GM23338 (cell line): ENCODE results near the gene MEGF11. TPM values are rescaled to one million over a fixed set of nuclear protein-coding genes. Genes with fewer than 3 reads are reported as not detected.

Experiments used
- ATAC-seq: fragments of 200-7000 bp; cut with Tn5 transposase; 3 replicates; pipeline ENCODE4 v1.9.1; 2020
- DNase-seq: peaks from one replicate; pipeline ENCODE4 v3.0.0-alpha.2; 2015; ENCODE audit warnings: low spot score
- H2AFZ ChIP-seq: fragments of 200-600 bp; sonication (generic); 2 replicates; pipeline ENCODE4 v1.8.0; 2016; ENCODE audit warnings: antibody characterized with exemption, mild to moderate bottlenecking, moderate library complexity
- H3F3A ChIP-seq: fragments of 200-600 bp; sonication (generic); replicated peaks from 2 replicates; pipeline ENCODE4 v1.8.0; 2017; ENCODE audit warnings: antibody characterized with exemption, mixed run types, low read depth
- H3K27ac ChIP-seq: fragments of 200-600 bp; sonication (generic); 2 replicates; pipeline ENCODE4 v1.6.1; 2016; ENCODE audit warnings: low read depth
- H3K27me3 ChIP-seq: fragments of 200-600 bp; sonication (generic); 2 replicates; pipeline ENCODE4 v1.8.0; 2016; ENCODE audit warnings: mild to moderate bottlenecking, mixed run types, moderate library complexity; ENCODE audit not compliant: insufficient read depth
- H3K36me3 ChIP-seq: fragments of 200-600 bp; sonication (generic); 2 replicates; pipeline ENCODE4 v1.8.0; 2016; ENCODE audit warnings: mild to moderate bottlenecking; ENCODE audit not compliant: insufficient read depth
- H3K4me1 ChIP-seq: fragments of 200-600 bp; sonication (generic); 2 replicates; pipeline ENCODE4 v1.8.0; 2016; ENCODE audit warnings: mild to moderate bottlenecking, moderate library complexity; ENCODE audit not compliant: insufficient read depth
- H3K4me2 ChIP-seq: fragments of 200-600 bp; sonication (generic); 2 replicates; pipeline ENCODE4 v1.7.1; 2017; ENCODE audit warnings: mixed run types
- H3K4me3 ChIP-seq: fragments of 200-600 bp; sonication (generic); 2 replicates; pipeline ENCODE4 v1.6.1; 2016; ENCODE audit warnings: mixed run types
- H3K79me2 ChIP-seq: fragments of 200-600 bp; sonication (generic); replicated peaks from 2 replicates; pipeline ENCODE4 v1.8.0; 2017; ENCODE audit warnings: mild to moderate bottlenecking; ENCODE audit not compliant: insufficient read depth
- H3K9me2 ChIP-seq: fragments of 200-600 bp; sonication (generic); 2 replicates; pipeline ENCODE4 v1.8.0; 2017; ENCODE audit not compliant: insufficient read depth
- H4K20me1 ChIP-seq: fragments of 200-600 bp; sonication (generic); replicated peaks from 2 replicates; pipeline ENCODE4 v1.8.0; 2017; ENCODE audit warnings: mild to moderate bottlenecking; ENCODE audit not compliant: insufficient read depth
- H3K27ac Mint-ChIP-seq: 2 replicates; pipeline ENCODE4 v1.8.0; 2020; ENCODE audit warnings: inconsistent platforms, mild to moderate bottlenecking, moderate library complexity, mixed read lengths
- H3K27me3 Mint-ChIP-seq: 3 replicates; pipeline ENCODE4 v1.8.0; 2022; ENCODE audit warnings: low read depth, mild to moderate bottlenecking, moderate library complexity, mixed read lengths, inconsistent platforms; ENCODE audit not compliant: insufficient read depth, poor library complexity
- H3K36me3 Mint-ChIP-seq: 3 replicates; pipeline ENCODE4 v1.8.0; 2021; ENCODE audit warnings: low read depth, mild to moderate bottlenecking, inconsistent platforms, moderate library complexity, mixed read lengths
- H3K4me1 Mint-ChIP-seq: 3 replicates; pipeline ENCODE4 v1.8.0; 2020; ENCODE audit warnings: mild to moderate bottlenecking, inconsistent platforms, mixed read lengths
- H3K4me3 Mint-ChIP-seq: 3 replicates; pipeline ENCODE4 v1.8.0; 2021; ENCODE audit warnings: moderate library complexity, mild to moderate bottlenecking, inconsistent platforms, mixed read lengths
- H3K9me3 Mint-ChIP-seq: 3 replicates; pipeline ENCODE4 v1.8.0; 2020; ENCODE audit warnings: moderate library complexity, mild to moderate bottlenecking, inconsistent platforms, mixed read lengths
- CREB1 ChIP-seq: fragments of 250-450 bp; sonication (Bioruptor Pico); IDR thresholded peaks from 2 replicates; pipeline ENCODE4 v1.5.0; 2020; ENCODE audit warnings: low read depth, mild to moderate bottlenecking, moderate library complexity
- ETS1 ChIP-seq: IDR thresholded peaks from 2 replicates; pipeline ENCODE4 v1.6.1; 2016; ENCODE audit warnings: antibody characterized with exemption
- EZH2 ChIP-seq: fragments of 200-600 bp; sonication (generic); IDR thresholded peaks from one replicate; pipeline ENCODE4 v1.8.0; 2017; ENCODE audit warnings: antibody characterized with exemption, mild to moderate bottlenecking, low read depth; ENCODE audit not compliant: unreplicated experiment
- EZH2phosphoT487 ChIP-seq: fragments of 200-600 bp; sonication (generic); IDR thresholded peaks from one replicate; pipeline ENCODE4 v1.8.1; 2018; ENCODE audit warnings: antibody characterized with exemption; ENCODE audit not compliant: unreplicated experiment
- JUNB ChIP-seq: IDR thresholded peaks from one replicate; pipeline ENCODE4 v1.6.1; 2016; ENCODE audit warnings: antibody characterized with exemption; ENCODE audit not compliant: unreplicated experiment
- NANOG ChIP-seq: IDR thresholded peaks from 2 replicates; pipeline ENCODE4 v1.6.1; 2016; ENCODE audit warnings: antibody characterized with exemption, borderline replicate concordance
- POLR2AphosphoS5 ChIP-seq: IDR thresholded peaks from 2 replicates; pipeline ENCODE4 v1.6.1; 2016; ENCODE audit warnings: antibody characterized with exemption, low read depth
- STAT1 ChIP-seq: IDR thresholded peaks from one replicate; pipeline ENCODE4 v1.6.1; 2016; ENCODE audit warnings: antibody characterized with exemption; ENCODE audit not compliant: unreplicated experiment
- ZNF331 ChIP-seq: fragments of 250-450 bp; sonication (Bioruptor Pico); IDR thresholded peaks from 2 replicates; pipeline ENCODE4 v1.5.0; 2020; ENCODE audit warnings: low read depth, mild to moderate bottlenecking, moderate library complexity
- polyA plus RNA-seq: library from polyadenylated mRNA; unstranded; fragments of >200 nt; fragmentation: Nextera tagmentation; extraction: Ambion mirVana; gene quantifications from 2 replicates; pipeline ENCODE4 v1.2.1, GENCODE V29; 2016
- total RNA-seq: library from RNA; depleted of rRNA; stranded (reverse); fragments of >200 nt; shearing (Covaris generic); gene quantifications from 2 replicates; pipeline ENCODE4 v1.2.3, GENCODE V29; 2014
- TF ChIP-seq, protein P1 (sequence below): IDR thresholded peaks from one replicate; pipeline ENCODE4 v1.6.1; 2018; ENCODE audit warnings: antibody characterized with exemption; ENCODE audit not compliant: unreplicated experiment
- TF ChIP-seq, protein P2 (sequence below): fragments of 250-450 bp; sonication (Bioruptor Pico); IDR thresholded peaks from 2 replicates; pipeline ENCODE4 v1.5.0; 2020; ENCODE audit warnings: mild to moderate bottlenecking, moderate library complexity
- TF ChIP-seq, protein P3 (sequence below), 2 experiments: fragments of 200-600 bp in 1 of 2; sonication (generic) in 1 of 2; conservative IDR thresholded peaks; 2 replicates each; pipeline versions ENCODE4 v1.5.1 to v1.6.1; 2016 to 2017; ENCODE audit warnings: antibody characterized with exemption in 2 of 2, low read depth in 2 of 2, mild to moderate bottlenecking in 2 of 2, moderate library complexity in 1 of 2

MEGF11 gene
- total and polyA plus RNA-seq, 2 experiments from 2014 or later, result 1.3 to 1.9 TPM

- TF ChIP-seq ETS1, result no peak
Measured at GRCh38 chr15:65931221-65931620, 322.3 kb downstream of the MEGF11 start (continued).

- no peaks in the 10 kb centered on the region for H3K4me1 ChIP-seq
- ATAC-seq, result no peak
- H3K27ac Mint-ChIP-seq, result peak overlapping the region; percentile 42; the same call in 1 of the 2 replicates
- TF ChIP-seq, protein P1, sequence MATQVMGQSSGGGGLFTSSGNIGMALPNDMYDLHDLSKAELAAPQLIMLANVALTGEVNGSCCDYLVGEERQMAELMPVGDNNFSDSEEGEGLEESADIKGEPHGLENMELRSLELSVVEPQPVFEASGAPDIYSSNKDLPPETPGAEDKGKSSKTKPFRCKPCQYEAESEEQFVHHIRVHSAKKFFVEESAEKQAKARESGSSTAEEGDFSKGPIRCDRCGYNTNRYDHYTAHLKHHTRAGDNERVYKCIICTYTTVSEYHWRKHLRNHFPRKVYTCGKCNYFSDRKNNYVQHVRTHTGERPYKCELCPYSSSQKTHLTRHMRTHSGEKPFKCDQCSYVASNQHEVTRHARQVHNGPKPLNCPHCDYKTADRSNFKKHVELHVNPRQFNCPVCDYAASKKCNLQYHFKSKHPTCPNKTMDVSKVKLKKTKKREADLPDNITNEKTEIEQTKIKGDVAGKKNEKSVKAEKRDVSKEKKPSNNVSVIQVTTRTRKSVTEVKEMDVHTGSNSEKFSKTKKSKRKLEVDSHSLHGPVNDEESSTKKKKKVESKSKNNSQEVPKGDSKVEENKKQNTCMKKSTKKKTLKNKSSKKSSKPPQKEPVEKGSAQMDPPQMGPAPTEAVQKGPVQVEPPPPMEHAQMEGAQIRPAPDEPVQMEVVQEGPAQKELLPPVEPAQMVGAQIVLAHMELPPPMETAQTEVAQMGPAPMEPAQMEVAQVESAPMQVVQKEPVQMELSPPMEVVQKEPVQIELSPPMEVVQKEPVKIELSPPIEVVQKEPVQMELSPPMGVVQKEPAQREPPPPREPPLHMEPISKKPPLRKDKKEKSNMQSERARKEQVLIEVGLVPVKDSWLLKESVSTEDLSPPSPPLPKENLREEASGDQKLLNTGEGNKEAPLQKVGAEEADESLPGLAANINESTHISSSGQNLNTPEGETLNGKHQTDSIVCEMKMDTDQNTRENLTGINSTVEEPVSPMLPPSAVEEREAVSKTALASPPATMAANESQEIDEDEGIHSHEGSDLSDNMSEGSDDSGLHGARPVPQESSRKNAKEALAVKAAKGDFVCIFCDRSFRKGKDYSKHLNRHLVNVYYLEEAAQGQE, result no peak
- TF ChIP-seq EZH2, result no peak
- TF ChIP-seq, protein P2, sequence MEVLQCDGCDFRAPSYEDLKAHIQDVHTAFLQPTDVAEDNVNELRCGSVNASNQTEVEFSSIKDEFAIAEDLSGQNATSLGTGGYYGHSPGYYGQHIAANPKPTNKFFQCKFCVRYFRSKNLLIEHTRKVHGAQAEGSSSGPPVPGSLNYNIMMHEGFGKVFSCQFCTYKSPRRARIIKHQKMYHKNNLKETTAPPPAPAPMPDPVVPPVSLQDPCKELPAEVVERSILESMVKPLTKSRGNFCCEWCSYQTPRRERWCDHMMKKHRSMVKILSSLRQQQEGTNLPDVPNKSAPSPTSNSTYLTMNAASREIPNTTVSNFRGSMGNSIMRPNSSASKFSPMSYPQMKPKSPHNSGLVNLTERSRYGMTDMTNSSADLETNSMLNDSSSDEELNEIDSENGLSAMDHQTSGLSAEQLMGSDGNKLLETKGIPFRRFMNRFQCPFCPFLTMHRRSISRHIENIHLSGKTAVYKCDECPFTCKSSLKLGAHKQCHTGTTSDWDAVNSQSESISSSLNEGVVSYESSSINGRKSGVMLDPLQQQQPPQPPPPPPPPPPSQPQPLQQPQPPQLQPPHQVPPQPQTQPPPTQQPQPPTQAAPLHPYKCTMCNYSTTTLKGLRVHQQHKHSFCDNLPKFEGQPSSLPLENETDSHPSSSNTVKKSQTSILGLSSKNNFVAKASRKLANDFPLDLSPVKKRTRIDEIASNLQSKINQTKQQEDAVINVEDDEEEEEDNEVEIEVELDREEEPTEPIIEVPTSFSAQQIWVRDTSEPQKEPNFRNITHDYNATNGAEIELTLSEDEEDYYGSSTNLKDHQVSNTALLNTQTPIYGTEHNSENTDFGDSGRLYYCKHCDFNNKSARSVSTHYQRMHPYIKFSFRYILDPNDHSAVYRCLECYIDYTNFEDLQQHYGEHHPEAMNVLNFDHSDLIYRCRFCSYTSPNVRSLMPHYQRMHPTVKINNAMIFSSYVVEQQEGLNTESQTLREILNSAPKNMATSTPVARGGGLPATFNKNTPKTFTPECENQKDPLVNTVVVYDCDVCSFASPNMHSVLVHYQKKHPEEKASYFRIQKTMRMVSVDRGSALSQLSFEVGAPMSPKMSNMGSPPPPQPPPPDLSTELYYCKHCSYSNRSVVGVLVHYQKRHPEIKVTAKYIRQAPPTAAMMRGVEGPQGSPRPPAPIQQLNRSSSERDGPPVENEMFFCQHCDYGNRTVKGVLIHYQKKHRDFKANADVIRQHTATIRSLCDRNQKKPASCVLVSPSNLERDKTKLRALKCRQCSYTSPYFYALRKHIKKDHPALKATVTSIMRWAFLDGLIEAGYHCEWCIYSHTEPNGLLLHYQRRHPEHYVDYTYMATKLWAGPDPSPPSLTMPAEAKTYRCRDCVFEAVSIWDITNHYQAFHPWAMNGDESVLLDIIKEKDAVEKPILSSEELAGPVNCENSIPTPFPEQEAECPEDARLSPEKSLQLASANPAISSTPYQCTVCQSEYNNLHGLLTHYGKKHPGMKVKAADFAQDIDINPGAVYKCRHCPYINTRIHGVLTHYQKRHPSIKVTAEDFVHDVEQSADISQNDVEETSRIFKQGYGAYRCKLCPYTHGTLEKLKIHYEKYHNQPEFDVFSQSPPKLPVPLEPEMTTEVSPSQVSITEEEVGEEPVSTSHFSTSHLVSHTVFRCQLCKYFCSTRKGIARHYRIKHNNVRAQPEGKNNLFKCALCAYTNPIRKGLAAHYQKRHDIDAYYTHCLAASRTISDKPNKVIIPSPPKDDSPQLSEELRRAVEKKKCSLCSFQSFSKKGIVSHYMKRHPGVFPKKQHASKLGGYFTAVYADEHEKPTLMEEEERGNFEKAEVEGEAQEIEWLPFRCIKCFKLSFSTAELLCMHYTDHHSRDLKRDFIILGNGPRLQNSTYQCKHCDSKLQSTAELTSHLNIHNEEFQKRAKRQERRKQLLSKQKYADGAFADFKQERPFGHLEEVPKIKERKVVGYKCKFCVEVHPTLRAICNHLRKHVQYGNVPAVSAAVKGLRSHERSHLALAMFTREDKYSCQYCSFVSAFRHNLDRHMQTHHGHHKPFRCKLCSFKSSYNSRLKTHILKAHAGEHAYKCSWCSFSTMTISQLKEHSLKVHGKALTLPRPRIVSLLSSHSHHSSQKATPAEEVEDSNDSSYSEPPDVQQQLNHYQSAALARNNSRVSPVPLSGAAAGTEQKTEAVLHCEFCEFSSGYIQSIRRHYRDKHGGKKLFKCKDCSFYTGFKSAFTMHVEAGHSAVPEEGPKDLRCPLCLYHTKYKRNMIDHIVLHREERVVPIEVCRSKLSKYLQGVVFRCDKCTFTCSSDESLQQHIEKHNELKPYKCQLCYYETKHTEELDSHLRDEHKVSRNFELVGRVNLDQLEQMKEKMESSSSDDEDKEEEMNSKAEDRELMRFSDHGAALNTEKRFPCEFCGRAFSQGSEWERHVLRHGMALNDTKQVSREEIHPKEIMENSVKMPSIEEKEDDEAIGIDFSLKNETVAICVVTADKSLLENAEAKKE (CRISPR knock-in tag), result no peak
- TF ChIP-seq NANOG, result no peak
- TF ChIP-seq, protein P3, sequence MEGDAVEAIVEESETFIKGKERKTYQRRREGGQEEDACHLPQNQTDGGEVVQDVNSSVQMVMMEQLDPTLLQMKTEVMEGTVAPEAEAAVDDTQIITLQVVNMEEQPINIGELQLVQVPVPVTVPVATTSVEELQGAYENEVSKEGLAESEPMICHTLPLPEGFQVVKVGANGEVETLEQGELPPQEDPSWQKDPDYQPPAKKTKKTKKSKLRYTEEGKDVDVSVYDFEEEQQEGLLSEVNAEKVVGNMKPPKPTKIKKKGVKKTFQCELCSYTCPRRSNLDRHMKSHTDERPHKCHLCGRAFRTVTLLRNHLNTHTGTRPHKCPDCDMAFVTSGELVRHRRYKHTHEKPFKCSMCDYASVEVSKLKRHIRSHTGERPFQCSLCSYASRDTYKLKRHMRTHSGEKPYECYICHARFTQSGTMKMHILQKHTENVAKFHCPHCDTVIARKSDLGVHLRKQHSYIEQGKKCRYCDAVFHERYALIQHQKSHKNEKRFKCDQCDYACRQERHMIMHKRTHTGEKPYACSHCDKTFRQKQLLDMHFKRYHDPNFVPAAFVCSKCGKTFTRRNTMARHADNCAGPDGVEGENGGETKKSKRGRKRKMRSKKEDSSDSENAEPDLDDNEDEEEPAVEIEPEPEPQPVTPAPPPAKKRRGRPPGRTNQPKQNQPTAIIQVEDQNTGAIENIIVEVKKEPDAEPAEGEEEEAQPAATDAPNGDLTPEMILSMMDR (conservative IDR thresholded peaks at IDR 0.05; ENCODE audit: low read depth in 2 of 2), result no peak
- TF ChIP-seq ZNF331 (CRISPR knock-in tag), result no peak
- TF ChIP-seq STAT1, result no peak
- TF ChIP-seq POLR2AphosphoS5, result no peak
- no peak for TF ChIP-seq ETS1
- no peak for TF ChIP-seq EZH2phosphoT487
- no peak for TF ChIP-seq CREB1
- TF ChIP-seq JUNB, result no peak
Measured at GRCh38 chr15:65930134-65930533, 323.4 kb downstream of the MEGF11 start.

More at GRCh38 chr15:65930134-65930533, 323.4 kb downstream of the MEGF11 start:
- DNase-seq, result no peak
- H3K27ac ChIP-seq, result no peak overlapping the region
- peaks cover 8% of the 10 kb centered on the region for H3K27me3 Mint-ChIP-seq
- H4K20me1 ChIP-seq, result no peaks in the 10 kb centered on the region
- H3K36me3 Mint-ChIP-seq, result no peaks in the 10 kb centered on the region
- no peaks in the 10 kb centered on the region for H3K9me2 ChIP-seq
- peaks cover 11% of the 10 kb centered on the region for H3K4me1 Mint-ChIP-seq
- H2AFZ ChIP-seq, result no peak overlapping the region
- H3K4me2 ChIP-seq, result no peak overlapping the region
- H3K9me3 Mint-ChIP-seq, result no peaks in the 10 kb centered on the region
- H3F3A ChIP-seq, result no peaks in the 10 kb centered on the region
- no peaks in the 10 kb centered on the region for H3K27me3 ChIP-seq
- H3K4me3 Mint-ChIP-seq, result no peak overlapping the region
- H3K4me3 ChIP-seq, result no peak overlapping the region
- H3K36me3 ChIP-seq, result no peaks in the 10 kb centered on the region
- H3K79me2 ChIP-seq, result no peaks in the 10 kb centered on the region
